ENCODE data around the gene NOXA1.

NOXA1 gene

DNA sequence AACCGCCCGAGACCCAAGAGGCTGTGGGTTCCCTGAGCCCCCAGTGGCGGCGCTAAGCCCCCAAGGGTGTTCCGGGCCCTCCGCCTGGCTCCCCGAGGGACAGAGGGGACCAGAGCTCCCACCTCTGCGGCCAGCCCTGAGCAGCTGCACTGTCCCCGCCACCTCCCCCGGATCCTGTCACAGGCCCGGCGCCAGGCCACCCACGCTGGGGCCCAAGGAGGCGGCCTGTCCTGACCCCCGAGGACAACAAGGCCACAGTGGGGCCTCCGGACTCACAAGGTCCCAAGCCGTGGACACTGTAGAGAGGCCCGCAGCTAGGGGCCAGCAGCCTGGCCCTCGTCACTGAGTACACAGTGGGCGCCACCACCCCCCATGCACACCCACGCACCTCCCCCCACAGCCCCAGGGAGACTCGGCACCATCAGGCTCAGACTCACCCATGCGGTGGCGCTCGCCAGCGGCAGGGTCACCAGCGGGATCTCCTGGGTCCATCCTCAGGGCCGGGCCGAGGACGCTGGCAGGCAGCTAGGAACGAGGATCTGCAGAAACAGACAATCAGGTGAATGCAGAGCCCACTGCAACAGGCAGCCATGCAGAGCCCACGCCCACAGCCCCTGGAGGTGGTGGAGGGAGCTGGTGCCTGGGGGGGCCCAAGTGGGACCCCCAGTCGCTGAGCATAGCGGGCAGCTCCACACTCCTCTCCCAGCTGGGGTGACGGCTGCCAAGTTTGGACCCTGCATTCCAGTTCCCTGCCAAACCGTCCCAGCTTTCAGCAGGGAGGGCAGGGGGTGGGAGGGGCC is 28.1 kb upstream of the NOXA1 start:
- DNase-seq (ENCODE audit: low read depth, low spot score): no peak
- in situ Hi-C loops (cut with HindIII; ENCODE audit: low sequenced_read_pairs): no loop called here
- TF ChIP-seq, protein P1, sequence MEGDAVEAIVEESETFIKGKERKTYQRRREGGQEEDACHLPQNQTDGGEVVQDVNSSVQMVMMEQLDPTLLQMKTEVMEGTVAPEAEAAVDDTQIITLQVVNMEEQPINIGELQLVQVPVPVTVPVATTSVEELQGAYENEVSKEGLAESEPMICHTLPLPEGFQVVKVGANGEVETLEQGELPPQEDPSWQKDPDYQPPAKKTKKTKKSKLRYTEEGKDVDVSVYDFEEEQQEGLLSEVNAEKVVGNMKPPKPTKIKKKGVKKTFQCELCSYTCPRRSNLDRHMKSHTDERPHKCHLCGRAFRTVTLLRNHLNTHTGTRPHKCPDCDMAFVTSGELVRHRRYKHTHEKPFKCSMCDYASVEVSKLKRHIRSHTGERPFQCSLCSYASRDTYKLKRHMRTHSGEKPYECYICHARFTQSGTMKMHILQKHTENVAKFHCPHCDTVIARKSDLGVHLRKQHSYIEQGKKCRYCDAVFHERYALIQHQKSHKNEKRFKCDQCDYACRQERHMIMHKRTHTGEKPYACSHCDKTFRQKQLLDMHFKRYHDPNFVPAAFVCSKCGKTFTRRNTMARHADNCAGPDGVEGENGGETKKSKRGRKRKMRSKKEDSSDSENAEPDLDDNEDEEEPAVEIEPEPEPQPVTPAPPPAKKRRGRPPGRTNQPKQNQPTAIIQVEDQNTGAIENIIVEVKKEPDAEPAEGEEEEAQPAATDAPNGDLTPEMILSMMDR (IDR thresholded peaks at IDR 0.05; ENCODE audit: low read depth, low read length): no peak
- H3K4me3 ChIP-seq (ENCODE audit: low read depth, low read length): no peak overlapping the region

DNA sequence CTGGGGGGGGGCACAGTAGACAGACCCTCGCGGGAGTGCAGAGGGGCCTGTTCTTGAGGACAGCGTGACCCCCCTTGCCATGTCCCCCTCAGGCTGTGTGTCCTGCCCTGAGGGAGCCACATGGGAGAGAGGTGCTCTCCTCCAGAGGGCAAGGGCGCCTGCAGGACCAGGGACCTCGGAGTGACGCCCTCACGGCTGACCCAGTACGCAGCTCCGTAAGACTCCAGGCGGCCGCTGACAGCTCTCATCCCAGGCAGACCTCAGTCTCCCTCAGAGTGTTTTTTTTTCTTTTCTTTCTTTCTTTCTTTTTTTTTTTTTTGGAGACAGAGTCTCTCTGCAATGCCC is 27.6 kb upstream of the NOXA1 start:
- H3K4me3 ChIP-seq (ENCODE audit: low read depth, low read length): no peak overlapping the region
- TF ChIP-seq, protein P1 (IDR thresholded peaks at IDR 0.05; ENCODE audit: low read depth, low read length): no peak
- no peak for DNase-seq (ENCODE audit: low read depth, low spot score)
- in situ Hi-C loops (cut with HindIII; ENCODE audit: low sequenced_read_pairs): no loop called here

DNA sequence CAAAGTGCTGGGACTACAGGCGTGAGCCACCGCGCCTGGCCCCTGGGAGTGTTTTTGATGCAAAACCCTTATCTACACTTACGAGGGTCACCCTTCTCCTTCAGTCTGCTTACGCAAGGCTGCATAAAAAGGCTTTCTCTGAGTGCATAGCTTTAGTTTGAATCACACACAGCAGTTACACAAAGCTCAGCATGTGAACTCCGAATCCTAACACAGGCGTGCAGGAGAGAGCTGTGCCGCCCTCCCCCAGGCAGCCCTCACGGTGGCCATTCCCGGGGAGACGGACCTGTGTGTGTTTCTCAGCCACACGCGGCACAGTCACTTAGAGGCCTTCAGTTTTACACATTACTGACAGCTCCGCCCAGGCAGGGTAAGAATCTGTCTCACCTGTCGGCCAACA is 27.0 kb upstream of the NOXA1 start:
- TF ChIP-seq, protein P1 (IDR thresholded peaks at IDR 0.05; ENCODE audit: low read depth, low read length): no peak
- H3K4me3 ChIP-seq (ENCODE audit: low read depth, low read length): no peak overlapping the region
- DNase-seq (ENCODE audit: low read depth, low spot score): peak; percentile 92
- in situ Hi-C loops (cut with HindIII; ENCODE audit: low sequenced_read_pairs): no loop called here

DNA sequence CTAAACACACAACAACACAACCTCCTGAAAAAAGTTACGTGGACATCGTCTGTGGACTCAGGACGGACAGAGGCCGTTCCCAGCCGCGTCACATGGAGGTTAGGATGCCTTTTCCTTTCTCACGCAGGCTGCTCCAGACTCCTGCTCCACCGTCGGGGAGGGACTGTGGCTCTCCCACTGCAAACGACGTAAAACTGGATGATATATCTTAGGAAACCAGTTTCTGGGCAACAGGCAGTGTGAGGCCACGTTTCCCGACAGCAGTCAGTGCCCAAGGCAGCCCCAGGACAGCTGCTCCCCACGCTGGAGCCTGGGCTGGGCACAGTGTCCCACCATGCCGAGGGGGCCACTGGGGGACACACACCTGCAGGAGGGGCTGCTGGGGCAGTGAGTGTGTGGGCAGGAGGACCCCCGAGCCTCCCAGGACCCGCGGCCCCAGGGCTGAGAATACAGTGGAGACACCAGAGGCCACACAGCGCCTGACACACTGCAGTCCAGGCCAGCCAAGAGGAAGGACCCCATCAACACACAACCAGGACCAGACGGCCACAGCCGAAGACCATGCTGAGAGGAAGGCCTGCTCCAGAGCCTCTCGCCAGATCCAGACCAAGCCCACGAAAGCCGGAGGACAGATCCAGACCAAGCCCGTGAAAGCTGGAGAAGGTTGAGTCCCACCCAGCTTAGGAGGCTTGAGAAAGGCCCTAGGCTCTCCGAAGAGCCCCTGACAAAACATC is 26.4 kb upstream of the NOXA1 start:
- in situ Hi-C loops (cut with HindIII; ENCODE audit: low sequenced_read_pairs): no loop called here
- DNase-seq (ENCODE audit: low read depth, low spot score): no peak
- no peak overlapping the region for H3K4me3 ChIP-seq (ENCODE audit: low read depth, low read length)
- TF ChIP-seq, protein P1 (IDR thresholded peaks at IDR 0.05; ENCODE audit: low read depth, low read length): no peak

DNA sequence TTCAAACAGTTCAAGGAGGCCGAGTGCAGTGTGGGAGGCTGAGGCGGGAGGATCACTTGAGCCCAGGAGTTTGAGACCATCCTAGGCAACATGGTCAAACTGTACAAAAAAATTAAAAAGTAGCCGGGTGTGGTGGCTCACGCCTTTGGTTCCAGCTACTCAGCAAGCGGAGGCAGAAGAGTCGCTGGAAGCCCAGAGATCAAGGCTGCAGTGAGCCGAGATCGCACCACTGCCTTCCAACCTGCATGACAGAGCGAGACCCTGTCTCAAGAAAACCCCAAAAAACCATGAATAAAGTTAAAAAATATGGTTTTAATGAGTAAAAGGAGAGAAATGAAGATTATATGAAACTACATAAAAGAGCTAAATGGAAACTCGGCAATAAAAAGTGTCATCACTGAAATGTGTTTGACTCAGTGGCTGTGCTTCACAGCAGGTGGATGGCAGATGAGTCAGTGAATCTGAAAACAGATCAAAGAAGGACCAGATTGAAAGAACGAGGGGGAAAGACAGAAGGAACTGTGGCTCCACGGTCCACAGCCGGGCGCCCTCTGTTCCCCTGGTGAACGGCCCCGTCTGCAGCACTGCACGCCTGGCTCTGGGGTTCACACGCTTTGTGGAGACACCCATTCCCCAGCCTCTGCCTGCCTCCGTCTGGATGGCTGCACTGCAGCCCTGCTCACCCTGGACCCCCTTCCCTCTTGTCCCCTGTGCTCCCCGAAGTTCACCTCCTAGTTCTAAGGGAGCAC is 25.3 kb upstream of the NOXA1 start:
- no peak overlapping the region for H3K4me3 ChIP-seq (ENCODE audit: low read depth, low read length)
- no peak for DNase-seq (ENCODE audit: low read depth, low spot score)
- TF ChIP-seq, protein P1 (IDR thresholded peaks at IDR 0.05; ENCODE audit: low read depth, low read length): no peak
- in situ Hi-C loops (cut with HindIII; ENCODE audit: low sequenced_read_pairs): no loop called here

DNA sequence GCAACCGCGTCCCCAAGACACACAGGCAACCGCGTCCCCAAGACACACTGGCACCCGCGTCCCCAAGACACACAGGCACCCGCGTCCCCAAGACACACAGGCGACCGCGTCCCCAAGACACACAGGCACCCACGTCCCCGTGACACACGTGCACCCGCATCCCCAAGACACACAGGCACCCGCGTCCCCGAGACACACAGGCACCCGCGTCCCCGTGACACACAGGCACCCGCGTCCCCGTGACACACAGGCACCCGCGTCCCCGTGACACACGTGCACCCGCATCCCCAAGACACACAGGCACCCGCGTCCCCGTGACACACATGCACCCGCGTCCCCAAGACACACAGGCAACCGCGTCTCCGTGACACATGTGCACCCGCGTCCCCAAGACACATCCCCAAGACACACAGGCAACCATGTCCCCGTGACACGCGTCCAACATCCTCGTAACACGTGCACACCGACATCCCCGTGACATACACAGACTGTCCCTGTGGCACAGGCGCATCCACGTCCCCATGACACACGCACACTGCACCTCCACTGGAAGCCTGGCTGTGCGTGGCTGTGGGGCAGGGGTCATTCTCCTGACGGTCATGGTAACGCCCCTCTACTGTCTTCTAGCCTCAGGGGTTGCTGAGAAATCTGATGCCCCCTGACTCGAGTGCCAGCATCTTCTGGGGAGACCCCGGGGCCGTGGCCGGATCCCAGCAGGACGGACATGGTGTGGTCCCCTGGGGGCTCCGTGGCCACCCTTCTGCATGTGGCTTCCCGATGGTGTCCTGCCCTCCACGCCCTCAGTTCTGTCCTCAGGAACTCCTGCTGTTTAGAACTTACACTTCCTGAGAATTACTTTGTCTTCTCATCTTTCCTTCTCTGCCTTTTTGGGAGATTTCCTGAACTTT is 24.4 kb upstream of the NOXA1 start:
- in situ Hi-C loops (cut with HindIII; ENCODE audit: low sequenced_read_pairs): no loop called here
- TF ChIP-seq, protein P1 (IDR thresholded peaks at IDR 0.05; ENCODE audit: low read depth, low read length): no peak
- no peak for DNase-seq (ENCODE audit: low read depth, low spot score)
- no peak overlapping the region for H3K4me3 ChIP-seq (ENCODE audit: low read depth, low read length)

All from astrocyte of the spinal cord (primary cell).